ENCODE measurements around the gene ADAM12.

DNA sequence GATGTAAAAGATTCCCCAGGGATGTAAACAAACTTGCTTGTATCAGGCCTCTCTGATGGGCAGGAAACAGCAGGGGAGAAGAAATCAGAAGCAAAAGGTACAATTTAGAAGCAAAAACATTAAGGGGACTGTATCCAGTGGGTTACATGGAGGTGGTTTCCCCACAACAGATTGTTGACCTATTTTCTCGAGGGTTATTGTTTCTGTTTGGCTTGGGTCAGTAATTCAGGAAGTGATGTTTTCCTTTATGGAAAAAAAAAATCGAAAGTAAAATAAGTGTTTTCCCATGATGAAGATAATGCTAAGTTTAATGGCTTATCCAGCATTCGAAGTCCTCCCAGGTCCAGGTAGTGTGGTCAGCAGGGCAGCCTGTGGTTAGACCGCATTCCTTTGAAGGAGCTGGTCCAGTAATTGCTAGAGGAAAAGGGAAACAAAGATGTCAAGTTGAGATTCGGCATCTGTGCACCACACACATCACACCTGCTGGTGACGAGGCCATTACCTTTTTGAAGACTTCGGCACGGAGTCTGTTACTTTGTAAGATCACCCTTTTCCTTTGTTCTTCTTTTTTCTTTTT, 37.3 kb upstream of the ADAM12 start:
- no peak for TF ChIP-seq ZNF274 (IDR thresholded peaks at IDR 0.05; ENCODE audit: low read depth, low read length)
- no peak for TF ChIP-seq YY1 (IDR thresholded peaks at IDR 0.05; ENCODE audit: insufficient read depth, insufficient read length)
- no peak for TF ChIP-seq SUZ12 (IDR thresholded peaks at IDR 0.05; ENCODE audit: extremely low read depth, insufficient read depth, insufficient read length)

Measured in NT2/D1 (cell line).